Left ventricle myocardium inferior (tissue), 1 donor: ENCODE measurements around the gene DFFB. TPM values are rescaled to one million over a fixed set of nuclear protein-coding genes. Genes with fewer than 3 reads are reported as not detected.

ENCODE experiments used
- DNase-seq: peaks from one replicate; pipeline ENCODE4 v3.0.0-alpha.2; 2020
- H3K27ac ChIP-seq: fragments of 200-600 bp; replicated peaks from 2 replicates; pipeline ENCODE4 v1.8.0; 2021
- H3K27me3 ChIP-seq: fragments of 200-600 bp; 2 replicates; pipeline ENCODE4 v1.8.0; 2021; ENCODE audit warnings: low read depth
- H3K36me3 ChIP-seq: fragments of 200-600 bp; 2 replicates; pipeline ENCODE4 v1.8.0; 2021
- H3K4me1 ChIP-seq: fragments of 200-600 bp; 2 replicates; pipeline ENCODE4 v1.8.0; 2021
- H3K4me3 ChIP-seq: fragments of 200-600 bp; 2 replicates; pipeline ENCODE4 v1.8.0; 2021; ENCODE audit warnings: mild to moderate bottlenecking, moderate library complexity
- H3K9me3 ChIP-seq: fragments of 200-600 bp; replicated peaks from 2 replicates; pipeline ENCODE4 v1.8.0; 2021
- intact Hi-C: fragments of 100-400 bp; cut with micrococcal nuclease; formaldehyde crosslinking; loops from one replicate; pipeline ENCODE4 v1.11.0; 2022
- total RNA-seq: library from RNA; stranded (reverse); fragmentation: NEBNext Ultra II Directional; extraction: Animal tissue kit (Norgen Biotek cat#: 25700); gene quantifications from one replicate; pipeline ENCODE4 v1.2.1, GENCODE V29; 2021
- TF ChIP-seq, protein P1 (sequence below): fragments of 200-600 bp; IDR thresholded peaks from 2 replicates; pipeline ENCODE4 v1.8.0; 2021; ENCODE audit warnings: antibody characterized with exemption, mild to moderate bottlenecking, borderline replicate concordance
- donor health status: DM: no; HTN: yes; CAD: no; lungs with severe emphysema.

The DFFB gene
- total RNA-seq, 1 donor from 2014 or later = 3.3 TPM

- Histone ChIP-seq H3K4me1 (no peaks in the 10 kb centered on the region), H3K27ac (no peak overlapping the region), H3K9me3 (peaks cover 14% of the 10 kb centered on the region), H3K4me3 (no peak overlapping the region), H3K27me3 (no peaks in the 10 kb centered on the region), H3K36me3 (peaks cover 74% of the 10 kb centered on the region)
- no peak for DNase-seq
- TF ChIP-seq, protein P1, sequence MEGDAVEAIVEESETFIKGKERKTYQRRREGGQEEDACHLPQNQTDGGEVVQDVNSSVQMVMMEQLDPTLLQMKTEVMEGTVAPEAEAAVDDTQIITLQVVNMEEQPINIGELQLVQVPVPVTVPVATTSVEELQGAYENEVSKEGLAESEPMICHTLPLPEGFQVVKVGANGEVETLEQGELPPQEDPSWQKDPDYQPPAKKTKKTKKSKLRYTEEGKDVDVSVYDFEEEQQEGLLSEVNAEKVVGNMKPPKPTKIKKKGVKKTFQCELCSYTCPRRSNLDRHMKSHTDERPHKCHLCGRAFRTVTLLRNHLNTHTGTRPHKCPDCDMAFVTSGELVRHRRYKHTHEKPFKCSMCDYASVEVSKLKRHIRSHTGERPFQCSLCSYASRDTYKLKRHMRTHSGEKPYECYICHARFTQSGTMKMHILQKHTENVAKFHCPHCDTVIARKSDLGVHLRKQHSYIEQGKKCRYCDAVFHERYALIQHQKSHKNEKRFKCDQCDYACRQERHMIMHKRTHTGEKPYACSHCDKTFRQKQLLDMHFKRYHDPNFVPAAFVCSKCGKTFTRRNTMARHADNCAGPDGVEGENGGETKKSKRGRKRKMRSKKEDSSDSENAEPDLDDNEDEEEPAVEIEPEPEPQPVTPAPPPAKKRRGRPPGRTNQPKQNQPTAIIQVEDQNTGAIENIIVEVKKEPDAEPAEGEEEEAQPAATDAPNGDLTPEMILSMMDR = no peak
- intact Hi-C loops = no loop called here
Measured at GRCh38 chr1:3881193-3881480, 23.9 kb downstream of the DFFB start.

DNA sequence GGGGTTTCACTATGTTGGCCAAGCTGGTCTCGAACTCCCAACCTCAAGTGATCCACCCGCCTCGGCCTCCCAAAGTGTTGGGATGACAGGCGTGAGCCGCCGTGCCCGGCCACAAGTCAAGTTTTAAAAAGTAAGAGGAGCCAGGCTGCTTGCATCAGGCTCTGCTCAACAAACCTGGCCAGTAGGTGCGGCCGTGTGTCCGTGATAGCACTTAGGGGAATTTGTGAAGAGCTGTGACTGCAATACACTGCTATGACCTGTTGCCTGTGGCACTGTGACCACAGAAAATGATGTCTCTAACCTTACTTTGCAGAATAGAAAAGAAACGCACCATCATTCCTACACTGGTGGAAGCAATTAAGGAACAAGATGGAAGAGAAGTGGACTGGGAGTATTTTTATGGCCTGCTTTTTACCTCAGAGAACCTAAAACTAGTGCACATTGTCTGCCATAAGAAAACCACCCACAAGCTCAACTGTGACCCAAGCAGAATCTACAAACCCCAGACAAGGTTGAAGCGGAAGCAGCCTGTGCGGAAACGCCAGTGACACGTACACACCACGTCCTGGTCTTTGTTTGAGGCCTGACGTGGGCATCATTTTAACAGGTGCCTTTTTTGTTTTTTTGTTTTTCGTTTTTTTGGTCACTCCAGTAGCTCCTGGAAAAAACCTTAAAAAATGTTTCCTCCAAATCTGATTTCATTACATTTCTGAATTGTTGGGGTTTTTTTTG is 26.1 kb downstream of the DFFB start:
- Histone ChIP-seq H3K4me1 (no peaks in the 10 kb centered on the region), H3K36me3 (peaks cover 75% of the 10 kb centered on the region), H3K9me3 (peaks cover 13% of the 10 kb centered on the region), H3K27me3 (no peaks in the 10 kb centered on the region), H3K27ac (no peak overlapping the region), H3K4me3 (no peak overlapping the region)
- intact Hi-C loops = no loop called here
- TF ChIP-seq, protein P1 = no peak
- no peak for DNase-seq

DNA sequence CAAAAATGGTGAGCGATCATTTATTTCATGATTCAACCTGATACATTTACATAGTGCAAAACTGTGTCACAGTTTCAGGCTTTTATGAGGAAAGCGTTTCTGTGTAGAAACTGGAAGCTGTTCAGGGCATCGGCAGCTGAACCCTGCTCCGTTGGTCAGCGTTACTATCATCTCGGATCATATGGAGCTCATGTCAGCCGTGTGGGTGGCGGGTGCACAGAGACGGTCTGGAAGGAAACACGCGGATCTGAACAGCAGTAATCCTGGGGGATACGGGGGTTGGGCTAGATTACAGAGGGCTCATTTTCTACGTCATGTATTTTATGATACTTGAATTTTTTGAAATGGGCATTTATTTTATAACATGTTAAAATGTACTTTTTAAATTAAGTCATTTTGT is 27.7 kb downstream of the DFFB start:
- intact Hi-C loops = no loop called here
- peaks cover 75% of the 10 kb centered on the region for H3K36me3 ChIP-seq
- no peak overlapping the region for H3K4me3 ChIP-seq

DNA sequence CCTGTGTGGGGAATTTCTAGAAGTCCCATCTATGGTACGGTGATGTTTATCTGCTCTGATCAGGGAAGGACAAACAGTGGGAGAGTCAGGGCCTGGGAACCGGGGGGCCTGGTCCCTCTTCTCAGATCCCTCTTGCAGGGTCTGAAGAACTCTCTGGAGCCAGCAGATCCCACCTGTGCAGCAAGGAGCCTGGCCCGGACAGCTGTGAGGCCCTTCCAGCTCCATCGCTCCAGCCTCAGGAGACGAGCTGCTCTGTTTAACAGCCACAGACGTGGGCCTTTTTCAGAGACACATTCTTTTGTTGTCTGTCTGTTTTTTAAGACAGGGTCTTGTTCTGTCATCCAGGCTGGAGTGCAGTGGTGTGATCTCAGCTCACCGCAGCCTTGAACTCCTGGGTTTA is 28.3 kb downstream of the DFFB start:
- intact Hi-C loops = no loop called here
- no peak overlapping the region for H3K4me3 ChIP-seq
- H3K4me1 ChIP-seq = no peaks in the 10 kb centered on the region
- H3K27me3 ChIP-seq = no peaks in the 10 kb centered on the region
- TF ChIP-seq, protein P1 = no peak
- DNase-seq = no peak
- no peaks in the 10 kb centered on the region for H3K9me3 ChIP-seq
- H3K36me3 ChIP-seq = peaks cover 75% of the 10 kb centered on the region
- H3K27ac ChIP-seq = no peak overlapping the region

More for the DNA sequence above, 27.7 kb downstream of the DFFB start:
- Histone ChIP-seq H3K27ac (no peak overlapping the region), H3K9me3 (no peaks in the 10 kb centered on the region), H3K4me1 (no peaks in the 10 kb centered on the region), H3K27me3 (no peaks in the 10 kb centered on the region)
- DNase-seq = no peak
- TF ChIP-seq, protein P1 = no peak

- peaks cover 80% of the 10 kb centered on the region for H3K36me3 ChIP-seq
- intact Hi-C loops = no loop called here
Measured at GRCh38 chr1:3886106-3886670, 28.9 kb downstream of the DFFB start.

More at GRCh38 chr1:3886106-3886670, 28.9 kb downstream of the DFFB start:
- H3K4me3 ChIP-seq = no peak overlapping the region
- H3K9me3 ChIP-seq = no peaks in the 10 kb centered on the region
- no peaks in the 10 kb centered on the region for H3K27me3 ChIP-seq
- TF ChIP-seq, protein P1 = no peak
- no peaks in the 10 kb centered on the region for H3K4me1 ChIP-seq
- no peak for DNase-seq
- no peak overlapping the region for H3K27ac ChIP-seq
